Activated T-cell treated with anti-CD3 and anti-CD28 coated beads for 1 hour (primary cell): ENCODE data around the gene HAS3.
A peak's percentile ranks its signal among the peaks of the same experiment; 100 is the strongest.
"Not testable (repeated sequence)": the region's sequence is repeated elsewhere in the genome, so short reads cannot be mapped to it uniquely, and the experiment has no call there.

ENCODE experiments used
- DNase-seq: peaks from one replicate; pipeline ENCODE4 v3.0.0-alpha.2; 2020; ENCODE audit warnings: low read depth

Gene HAS3

GRCh38 chr16:69118468-69118867 is 13.0 kb downstream of the HAS3 start:
- no peak for DNase-seq

- DNase-seq, result no peak
Measured at GRCh38 chr16:69118994-69119393, 13.5 kb downstream of the HAS3 start.

GRCh38 chr16:69119536-69119935 is 14.1 kb downstream of the HAS3 start:
- no peak for DNase-seq

- no peak for DNase-seq
Measured at GRCh38 chr16:69120096-69120664, 14.7 kb downstream of the HAS3 start.

GRCh38 chr16:69123910-69124309 is 18.5 kb downstream of the HAS3 start:
- peak; percentile 62 for DNase-seq

- DNase-seq, result not testable (repeated sequence)
Measured at GRCh38 chr16:69124406-69124805, 19.0 kb downstream of the HAS3 start.

- DNase-seq, result not testable (repeated sequence)
Measured at GRCh38 chr16:69124961-69125360, 19.5 kb downstream of the HAS3 start.

GRCh38 chr16:69126221-69126620 is 20.8 kb downstream of the HAS3 start:
- no peak for DNase-seq

GRCh38 chr16:69126801-69127200 is 21.3 kb downstream of the HAS3 start:
- DNase-seq, result not testable (repeated sequence)

GRCh38 chr16:69127966-69128510 is 22.6 kb downstream of the HAS3 start:
- DNase-seq, result no peak

GRCh38 chr16:69130461-69130860 is 25.0 kb downstream of the HAS3 start:
- DNase-seq, result no peak

- DNase-seq, result no peak
Measured at GRCh38 chr16:69131167-69131838, 25.9 kb downstream of the HAS3 start.

- peak; percentile 58 for DNase-seq
Measured at GRCh38 chr16:69131839-69132423, 26.5 kb downstream of the HAS3 start.

GRCh38 chr16:69132424-69133252 is 27.2 kb downstream of the HAS3 start, which contains the start of the genes CHTF8 and UTP4:
TSS of gene CHTF8 (minus strand) at chr16:69132588. CDS start at chr16:69121458, 11,130 bp downstream.
TSS of gene UTP4 (plus strand) at chr16:69132649. CDS start at chr16:69133460, 811 bp downstream.
- DNase-seq, result peak; percentile 81

- DNase-seq, result no peak
Measured at GRCh38 chr16:69133373-69133954, 28.0 kb downstream of the HAS3 start.

- no peak for DNase-seq
Measured at GRCh38 chr16:69138608-69139007, 33.2 kb downstream of the HAS3 start.

- DNase-seq, result not testable (repeated sequence)
Measured at GRCh38 chr16:69139464-69139863, 34.0 kb downstream of the HAS3 start.

GRCh38 chr16:69141014-69141413 is 35.6 kb downstream of the HAS3 start:
- no peak for DNase-seq

GRCh38 chr16:69141936-69142335 is 36.5 kb downstream of the HAS3 start:
- no peak for DNase-seq

- no peak for DNase-seq
Measured at GRCh38 chr16:69143116-69143515, 37.7 kb downstream of the HAS3 start.

GRCh38 chr16:69145658-69146057 is 40.2 kb downstream of the HAS3 start:
- DNase-seq, result no peak

GRCh38 chr16:69149621-69150020 is 44.2 kb downstream of the HAS3 start:
- not testable (repeated sequence) for DNase-seq
